OCI-LY3 (cell line): ENCODE data around the gene ZNF844.

ENCODE experiments used
- H2AFZ ChIP-seq: fragments of 200-600, 300-600 bp; shearing (Covaris generic); 2 replicates; pipeline ENCODE4 v1.6.0; 2014; ENCODE audit warnings: antibody characterized with exemption, low read depth, low read length
- H3K27ac ChIP-seq: fragments of 200-600, 300-600 bp; sonication (generic); 2 replicates; pipeline ENCODE4 v1.5.1; 2014; ENCODE audit warnings: mild to moderate bottlenecking, low read length, moderate library complexity, mixed read lengths
- H3K27me3 ChIP-seq: fragments of 200-600, 300-600 bp; sonication (generic); 2 replicates; pipeline ENCODE4 v1.6.1; 2014; ENCODE audit warnings: low read depth, low read length, mixed read lengths
- H3K36me3 ChIP-seq: fragments of 200-600, 300-600 bp; sonication (generic); replicated peaks from 2 replicates; pipeline ENCODE3; 2014; ENCODE audit warnings: low read depth, low read length, mixed read lengths
- H3K4me1 ChIP-seq: fragments of 300-600, 200-600 bp; sonication (generic); 2 replicates; pipeline ENCODE4 v1.6.1; 2014; ENCODE audit warnings: low read length, mixed read lengths
- H3K4me2 ChIP-seq: fragments of 200-600, 300-600 bp; sonication (generic); 2 replicates; pipeline ENCODE4 v1.6.1; 2014; ENCODE audit warnings: low read length, mixed read lengths
- H3K4me3 ChIP-seq: fragments of 300-600, 200-600 bp; sonication (generic); 2 replicates; pipeline ENCODE4 v1.5.1; 2014; ENCODE audit warnings: antibody characterized with exemption, mild to moderate bottlenecking, low read length, moderate library complexity
- H3K79me2 ChIP-seq: fragments of 300-600, 200-600 bp; shearing (Covaris generic); 2 replicates; pipeline ENCODE4 v1.6.1; 2014; ENCODE audit warnings: mild to moderate bottlenecking, low read length, mixed read lengths
- H3K9ac ChIP-seq: fragments of 300-600, 200-600 bp; shearing (Covaris generic); 2 replicates; pipeline ENCODE4 v1.6.0; 2014; ENCODE audit warnings: mild to moderate bottlenecking, low read length, moderate library complexity
- H3K9me3 ChIP-seq: fragments of 200-600, 300-600 bp; shearing (Covaris generic); 2 replicates; pipeline ENCODE4 v1.6.1; 2014; ENCODE audit warnings: low read length, mixed read lengths; ENCODE audit not compliant: insufficient read depth
- H4K20me1 ChIP-seq: fragments of 200-600, 300-600 bp; sonication (generic); 2 replicates; pipeline ENCODE4 v1.6.1; 2016; ENCODE audit warnings: low read length, mixed read lengths; ENCODE audit not compliant: insufficient read depth
- CTCF ChIP-seq: fragments of 200-600, 300-600 bp; sonication (generic); IDR thresholded peaks from 2 replicates; pipeline ENCODE4 v1.5.1; 2014; ENCODE audit warnings: antibody characterized with exemption, low read length, low read depth
- EZH2phosphoT487 ChIP-seq: fragments of 200-600 bp; shearing (Covaris generic); IDR thresholded peaks from 2 replicates; pipeline ENCODE4 v1.6.1; 2018; ENCODE audit warnings: antibody characterized with exemption, mixed run types, low read depth

ZNF844 gene

GRCh38 chr19:12126707-12127106, 62.2 kb downstream of the ZNF844 start:
- Histone ChIP-seq H4K20me1 (no peaks in the 10 kb centered on the region), H3K79me2 (no peaks in the 10 kb centered on the region), H3K27ac (no peak overlapping the region), H3K4me1 (no peaks in the 10 kb centered on the region), H2AFZ (no peak overlapping the region), H3K36me3 (peaks cover 16% of the 10 kb centered on the region), H3K4me2 (no peak overlapping the region), H3K9ac (no peak overlapping the region), H3K9me3 (no peaks in the 10 kb centered on the region), H3K4me3 (no peak overlapping the region), H3K27me3 (no peaks in the 10 kb centered on the region)
- peak; percentile 62 for TF ChIP-seq CTCF
- no peak for TF ChIP-seq EZH2phosphoT487
